A673 (cell line): ENCODE results near the gene TERB1.

Experiments
- EZH2 ChIP-seq: fragments of 200-600 bp; sonication (generic); IDR thresholded peaks from 2 replicates; pipeline ENCODE4 v1.6.1; 2017; ENCODE audit warnings: borderline replicate concordance, low read depth, mild to moderate bottlenecking, mixed read lengths, antibody characterized with exemption, low read length; ENCODE audit not compliant: poor library complexity, severe bottlenecking
- TF ChIP-seq, protein P1 (sequence below): fragments of 300-800, 200-600 bp; sonication (generic); conservative IDR thresholded peaks from 2 replicates; pipeline ENCODE4 v1.5.1; 2017; ENCODE audit warnings: low read depth, mild to moderate bottlenecking, antibody characterized with exemption, low read length, moderate library complexity, mixed read lengths

DNA sequence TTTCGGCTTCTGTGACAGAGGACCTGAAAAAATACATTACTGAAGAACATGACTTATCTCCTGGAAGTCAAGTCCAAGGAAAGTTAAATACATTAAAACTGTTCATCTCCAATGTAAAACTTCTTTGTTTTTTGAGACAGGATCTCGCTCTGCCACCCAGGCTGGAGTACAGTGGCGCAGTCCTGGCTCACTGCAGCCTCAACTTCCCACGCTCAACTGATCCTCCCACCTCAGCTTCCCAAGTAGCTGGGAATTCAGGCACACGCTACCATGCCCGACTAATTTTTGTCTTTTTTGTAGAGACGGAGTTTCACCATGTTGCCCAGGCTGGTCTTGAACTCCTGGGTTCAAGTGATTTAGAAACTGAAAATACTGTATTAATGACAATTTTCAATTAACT lies 9.7 kb upstream of the TERB1 start:
- TF ChIP-seq, protein P1, sequence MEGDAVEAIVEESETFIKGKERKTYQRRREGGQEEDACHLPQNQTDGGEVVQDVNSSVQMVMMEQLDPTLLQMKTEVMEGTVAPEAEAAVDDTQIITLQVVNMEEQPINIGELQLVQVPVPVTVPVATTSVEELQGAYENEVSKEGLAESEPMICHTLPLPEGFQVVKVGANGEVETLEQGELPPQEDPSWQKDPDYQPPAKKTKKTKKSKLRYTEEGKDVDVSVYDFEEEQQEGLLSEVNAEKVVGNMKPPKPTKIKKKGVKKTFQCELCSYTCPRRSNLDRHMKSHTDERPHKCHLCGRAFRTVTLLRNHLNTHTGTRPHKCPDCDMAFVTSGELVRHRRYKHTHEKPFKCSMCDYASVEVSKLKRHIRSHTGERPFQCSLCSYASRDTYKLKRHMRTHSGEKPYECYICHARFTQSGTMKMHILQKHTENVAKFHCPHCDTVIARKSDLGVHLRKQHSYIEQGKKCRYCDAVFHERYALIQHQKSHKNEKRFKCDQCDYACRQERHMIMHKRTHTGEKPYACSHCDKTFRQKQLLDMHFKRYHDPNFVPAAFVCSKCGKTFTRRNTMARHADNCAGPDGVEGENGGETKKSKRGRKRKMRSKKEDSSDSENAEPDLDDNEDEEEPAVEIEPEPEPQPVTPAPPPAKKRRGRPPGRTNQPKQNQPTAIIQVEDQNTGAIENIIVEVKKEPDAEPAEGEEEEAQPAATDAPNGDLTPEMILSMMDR: no peak
- no peak for TF ChIP-seq EZH2
